Glutamatergic neuron (in vitro differentiated cells): ENCODE measurements around the gene HTRA1. TPM values are rescaled to one million over a fixed set of nuclear protein-coding genes. Genes with fewer than 3 reads are reported as not detected.

ENCODE experiments used
- DNase-seq: peaks from one replicate; pipeline ENCODE4 v3.0.0; 2022
- H3K27ac Mint-ChIP-seq: one replicate; pipeline ENCODE4 v1.8.0; 2020; ENCODE audit warnings: mild to moderate bottlenecking, mixed read lengths, inconsistent platforms; ENCODE audit not compliant: unreplicated experiment
- H3K27me3 Mint-ChIP-seq: one replicate; pipeline ENCODE4 v1.8.0; 2020; ENCODE audit warnings: mild to moderate bottlenecking, moderate library complexity, mixed read lengths, inconsistent platforms; ENCODE audit not compliant: unreplicated experiment
- H3K36me3 Mint-ChIP-seq: one replicate; pipeline ENCODE4 v1.8.0; 2020; ENCODE audit warnings: mild to moderate bottlenecking, mixed read lengths, inconsistent platforms; ENCODE audit not compliant: unreplicated experiment
- H3K4me1 Mint-ChIP-seq: one replicate; pipeline ENCODE4 v1.8.0; 2020; ENCODE audit warnings: mild to moderate bottlenecking, low read depth, mixed read lengths, inconsistent platforms; ENCODE audit not compliant: unreplicated experiment
- H3K4me3 Mint-ChIP-seq: one replicate; pipeline ENCODE4 v1.8.0; 2020; ENCODE audit warnings: mild to moderate bottlenecking, mixed read lengths, inconsistent platforms; ENCODE audit not compliant: unreplicated experiment
- H3K9me3 Mint-ChIP-seq: one replicate; pipeline ENCODE4 v1.8.0; 2020; ENCODE audit warnings: mild to moderate bottlenecking, moderate library complexity, mixed read lengths, inconsistent platforms; ENCODE audit not compliant: unreplicated experiment
- total RNA-seq: library from RNA; stranded (reverse); fragmentation: NEBNext Ultra II Directional; extraction: Animal tissue kit (Norgen Biotek cat#: 25700); gene quantifications from one replicate; pipeline ENCODE4 v1.2.1, GENCODE V29; 2021; ENCODE audit not compliant: unreplicated experiment
- TF ChIP-seq, protein P1 (sequence below): fragments of 200-600 bp; sonication (generic); IDR thresholded peaks from one replicate; pipeline ENCODE4 v1.5.0; 2021; ENCODE audit not compliant: partially characterized antibody, unreplicated experiment

HTRA1 gene
- total RNA-seq, 1 donor from 2014 or later = 1.4 TPM

GRCh38 chr10:122507616-122508015 lies 46.3 kb downstream of the HTRA1 start:
- Mint-ChIP-seq H3K27me3 (peaks cover 8% of the 10 kb centered on the region), H3K9me3 (peaks cover 3% of the 10 kb centered on the region), H3K36me3 (no peaks in the 10 kb centered on the region), H3K4me3 (no peak overlapping the region), H3K27ac (no peak overlapping the region), H3K4me1 (peaks cover 17% of the 10 kb centered on the region)
- no peak for DNase-seq
- TF ChIP-seq, protein P1, sequence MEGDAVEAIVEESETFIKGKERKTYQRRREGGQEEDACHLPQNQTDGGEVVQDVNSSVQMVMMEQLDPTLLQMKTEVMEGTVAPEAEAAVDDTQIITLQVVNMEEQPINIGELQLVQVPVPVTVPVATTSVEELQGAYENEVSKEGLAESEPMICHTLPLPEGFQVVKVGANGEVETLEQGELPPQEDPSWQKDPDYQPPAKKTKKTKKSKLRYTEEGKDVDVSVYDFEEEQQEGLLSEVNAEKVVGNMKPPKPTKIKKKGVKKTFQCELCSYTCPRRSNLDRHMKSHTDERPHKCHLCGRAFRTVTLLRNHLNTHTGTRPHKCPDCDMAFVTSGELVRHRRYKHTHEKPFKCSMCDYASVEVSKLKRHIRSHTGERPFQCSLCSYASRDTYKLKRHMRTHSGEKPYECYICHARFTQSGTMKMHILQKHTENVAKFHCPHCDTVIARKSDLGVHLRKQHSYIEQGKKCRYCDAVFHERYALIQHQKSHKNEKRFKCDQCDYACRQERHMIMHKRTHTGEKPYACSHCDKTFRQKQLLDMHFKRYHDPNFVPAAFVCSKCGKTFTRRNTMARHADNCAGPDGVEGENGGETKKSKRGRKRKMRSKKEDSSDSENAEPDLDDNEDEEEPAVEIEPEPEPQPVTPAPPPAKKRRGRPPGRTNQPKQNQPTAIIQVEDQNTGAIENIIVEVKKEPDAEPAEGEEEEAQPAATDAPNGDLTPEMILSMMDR = no peak

GRCh38 chr10:122508021-122508420 lies 46.7 kb downstream of the HTRA1 start:
- Mint-ChIP-seq H3K27me3 (peaks cover 8% of the 10 kb centered on the region), H3K4me3 (no peak overlapping the region), H3K9me3 (peaks cover 3% of the 10 kb centered on the region), H3K27ac (no peak overlapping the region), H3K4me1 (peaks cover 17% of the 10 kb centered on the region), H3K36me3 (no peaks in the 10 kb centered on the region)
- no peak for DNase-seq
- TF ChIP-seq, protein P1 = no peak

- no peak for DNase-seq
- peaks cover 9% of the 10 kb centered on the region for H3K27me3 Mint-ChIP-seq
- peak overlapping the region; percentile 62 for H3K27ac Mint-ChIP-seq
- H3K36me3 Mint-ChIP-seq = no peaks in the 10 kb centered on the region
- H3K4me3 Mint-ChIP-seq = peak overlapping the region; percentile 26
- peaks cover 13% of the 10 kb centered on the region for H3K4me1 Mint-ChIP-seq
- H3K9me3 Mint-ChIP-seq = peaks cover 3% of the 10 kb centered on the region
- TF ChIP-seq, protein P1 = no peak
Measured at GRCh38 chr10:122509323-122509722, 48.0 kb downstream of the HTRA1 start.

- H3K9me3 Mint-ChIP-seq = peaks cover 3% of the 10 kb centered on the region
- no peak overlapping the region for H3K4me3 Mint-ChIP-seq
- TF ChIP-seq, protein P1 = no peak
- no peak overlapping the region for H3K27ac Mint-ChIP-seq
- H3K4me1 Mint-ChIP-seq = peaks cover 13% of the 10 kb centered on the region
- DNase-seq = no peak
- H3K27me3 Mint-ChIP-seq = peaks cover 7% of the 10 kb centered on the region
- H3K36me3 Mint-ChIP-seq = no peaks in the 10 kb centered on the region
Measured at GRCh38 chr10:122510326-122510725, 49.0 kb downstream of the HTRA1 start.

GRCh38 chr10:122510736-122511135 lies 49.4 kb downstream of the HTRA1 start:
- Mint-ChIP-seq H3K4me1 (peaks cover 13% of the 10 kb centered on the region), H3K4me3 (no peak overlapping the region), H3K36me3 (no peaks in the 10 kb centered on the region), H3K9me3 (peaks cover 3% of the 10 kb centered on the region), H3K27me3 (peaks cover 7% of the 10 kb centered on the region), H3K27ac (no peak overlapping the region)
- TF ChIP-seq, protein P1 = no peak
- DNase-seq = no peak
